ENCODE data around the gene XCL2. TPM values are rescaled to one million over a fixed set of nuclear protein-coding genes. Genes with fewer than 3 reads are reported as not detected.

The XCL2 gene
- total RNA-seq, 4 donors from 2014 or later: not detected

GRCh38 chr1:168520052-168520751 lies 23.6 kb downstream of the XCL2 start:
- Histone ChIP-seq H3K4me3 (no peak overlapping the region), H3K36me3 (no peaks in the 10 kb centered on the region), H3K27me3 (no peaks in the 10 kb centered on the region), H3K4me1 (no peaks in the 10 kb centered on the region), H3K27ac (no peak overlapping the region), H3K9me3 (peaks cover 0 to 9% (median 0%) of the 10 kb centered on the region in 4 donors)
- WGBS, 2 donors: 24 to 26% methylated on average over 6 of the region's 6 CpGs
- no peak for TF ChIP-seq POLR2A (IDR thresholded peaks at IDR 0.05)
- DNase-seq (ENCODE audit: low spot score in 2 of 2): no peak

- WGBS, 2 donors: 91 to 95% methylated on average over 1 of the region's 1 CpG
- DNase-seq (ENCODE audit: low spot score in 2 of 2): no peak
- TF ChIP-seq CTCF (IDR thresholded peaks at IDR 0.05) (no peak), EP300 (IDR thresholded peaks at IDR 0.05) (no peak), POLR2A (IDR thresholded peaks at IDR 0.05) (no peak)
- Histone ChIP-seq H3K9me3 (peaks cover 0 to 4% (median 0%) of the 10 kb centered on the region in 4 donors), H3K27ac (no peak overlapping the region), H3K36me3 (no peaks in the 10 kb centered on the region), H3K27me3 (no peaks in the 10 kb centered on the region), H3K4me1 (no peaks in the 10 kb centered on the region), H3K4me3 (no peak overlapping the region)
Measured at GRCh38 chr1:168518813-168519212, 25.0 kb downstream of the XCL2 start.

GRCh38 chr1:168518201-168518689 lies 25.6 kb downstream of the XCL2 start:
- Histone ChIP-seq H3K4me3 (no peak overlapping the region), H3K27ac (no peak overlapping the region), H3K36me3 (no peaks in the 10 kb centered on the region), H3K9me3 (no peaks in the 10 kb centered on the region), H3K27me3 (no peaks in the 10 kb centered on the region), H3K4me1 (no peaks in the 10 kb centered on the region)
- TF ChIP-seq CTCF (IDR thresholded peaks at IDR 0.05): no peak
- no peak for TF ChIP-seq POLR2A (IDR thresholded peaks at IDR 0.05)
- TF ChIP-seq EP300 (IDR thresholded peaks at IDR 0.05): no peak
- DNase-seq (ENCODE audit: low spot score in 2 of 2): no peak
- WGBS, 2 donors: 83 to 85% methylated on average over 4 of the region's 4 CpGs

- Histone ChIP-seq H3K4me3 (no peak overlapping the region), H3K27me3 (no peaks in the 10 kb centered on the region), H3K27ac (no peak overlapping the region), H3K9me3 (no peaks in the 10 kb centered on the region), H3K4me1 (no peaks in the 10 kb centered on the region), H3K36me3 (no peaks in the 10 kb centered on the region)
- WGBS, 2 donors: 96 to 99% methylated on average over 2 of the region's 2 CpGs
- DNase-seq (ENCODE audit: low spot score in 2 of 2): no peak
- no peak for TF ChIP-seq CTCF (IDR thresholded peaks at IDR 0.05)
- TF ChIP-seq POLR2A (IDR thresholded peaks at IDR 0.05): no peak
- no peak for TF ChIP-seq EP300 (IDR thresholded peaks at IDR 0.05)
Measured at GRCh38 chr1:168514455-168514854, 29.3 kb downstream of the XCL2 start.

GRCh38 chr1:168513656-168514404 lies 30.0 kb downstream of the XCL2 start:
- H3K27me3 ChIP-seq: no peaks in the 10 kb centered on the region
- no peaks in the 10 kb centered on the region for H3K4me1 ChIP-seq
- no peaks in the 10 kb centered on the region for H3K9me3 ChIP-seq
- H3K27ac ChIP-seq: no peak overlapping the region
- no peak for DNase-seq (ENCODE audit: low spot score in 2 of 2)
- 69 to 81% methylated on average over 9 of the region's 9 CpGs for WGBS, 2 donors
- H3K4me3 ChIP-seq: no peak overlapping the region
- H3K36me3 ChIP-seq: no peaks in the 10 kb centered on the region
- no peak for TF ChIP-seq EP300 (IDR thresholded peaks at IDR 0.05)
